Hindlimb muscle (tissue), 1 donor: ENCODE data around the gene TM6SF1. TPM values are rescaled to one million over a fixed set of nuclear protein-coding genes. Genes with fewer than 3 reads are reported as not detected.
"Not testable (repeated sequence)": the region's sequence is repeated elsewhere in the genome, so short reads cannot be mapped to it uniquely, and the experiment has no call there.

Experiments used
- DNase-seq: peaks from one replicate; pipeline ENCODE4 v3.0.0-alpha.2; 2013
- polyA plus RNA-seq: library from polyadenylated mRNA; unstranded; fragments of 120-200 nt; gene quantifications from one replicate; pipeline ENCODE4 v1.2.1, GENCODE V29; 2013; ENCODE audit not compliant: insufficient read length

TM6SF1 gene
- polyA plus RNA-seq, result 57.6 TPM

DNA sequence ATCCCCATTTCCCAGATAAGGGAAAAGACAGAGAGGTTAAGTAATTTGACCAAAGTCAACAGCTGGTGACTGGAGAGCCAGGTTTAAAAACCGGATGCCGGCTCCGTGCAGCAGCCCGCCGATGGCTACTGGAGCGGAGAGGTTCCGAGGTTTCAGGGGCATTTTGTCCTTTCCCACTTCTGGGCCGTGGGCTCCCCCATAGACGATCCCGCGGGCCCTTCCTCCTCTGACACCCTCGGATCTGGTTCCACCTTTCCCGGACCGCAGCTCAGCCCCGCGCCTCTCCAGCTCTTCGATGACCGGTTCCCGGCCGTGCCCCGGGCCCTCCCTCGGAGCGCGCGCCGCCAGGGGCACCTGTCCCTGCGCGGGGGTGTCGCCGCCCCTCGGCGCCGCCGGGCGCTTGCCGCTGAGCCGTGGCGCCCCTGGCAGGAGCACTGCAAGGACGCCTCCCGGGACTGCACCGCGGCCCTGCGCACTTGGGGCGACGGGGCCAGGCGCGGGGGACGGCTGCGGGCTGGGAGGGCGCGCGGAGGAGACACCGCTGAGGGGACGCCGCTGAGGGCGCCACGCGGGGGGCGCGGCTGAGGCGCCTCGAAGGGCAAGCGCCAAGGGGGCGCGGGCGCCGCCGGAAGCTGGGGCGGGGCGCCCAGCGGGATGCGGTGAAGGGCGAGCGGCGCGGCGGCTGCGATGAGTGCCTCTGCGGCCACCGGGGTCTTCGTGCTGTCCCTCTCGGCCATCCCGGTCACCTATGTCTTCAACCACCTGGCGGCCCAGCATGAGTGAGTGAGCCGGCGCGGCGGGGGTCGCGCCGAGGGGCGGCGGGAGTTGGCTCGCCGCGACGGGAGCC lies at the start of gene TM6SF1:
Gene TM6SF1, plus strand, starts transcription at position 652 of the 847 bp plus-strand sequence. Its CDS starts 36 bp downstream, at position 688.
- no peak for DNase-seq

DNA sequence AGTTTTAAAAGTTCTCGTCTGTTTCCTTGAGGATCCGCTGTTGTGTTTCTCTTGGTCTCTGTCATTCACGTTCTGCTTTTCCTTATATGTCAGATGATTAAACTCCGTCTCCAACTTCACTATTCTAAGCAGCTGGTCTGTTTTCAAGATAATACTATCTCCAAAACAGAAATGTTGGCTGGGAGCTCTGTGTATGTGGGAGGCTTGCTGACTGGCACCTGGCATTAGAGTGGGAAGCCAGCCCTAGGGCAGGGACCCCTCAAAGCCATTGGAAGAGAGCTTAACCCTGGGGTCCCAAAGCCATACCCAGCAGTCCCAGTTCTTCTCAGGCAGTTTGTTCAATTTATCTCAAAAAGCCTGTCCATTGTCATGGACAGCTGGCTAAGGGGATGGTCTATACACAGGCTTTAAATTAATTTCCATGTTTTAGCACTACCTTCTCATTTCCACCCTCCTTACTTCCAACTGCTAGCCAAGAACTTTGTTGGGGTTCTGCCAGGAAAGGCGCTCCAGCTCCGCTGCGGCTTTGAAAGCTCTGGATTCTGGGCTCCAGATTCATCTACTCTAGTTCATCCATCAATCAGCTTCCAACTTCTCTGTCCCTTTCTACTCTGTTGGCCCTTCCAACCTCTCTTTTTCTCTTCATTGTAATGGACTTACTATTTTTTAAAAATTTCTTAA lies 49.6 kb upstream of the TM6SF1 start:
- no peak for DNase-seq

DNA sequence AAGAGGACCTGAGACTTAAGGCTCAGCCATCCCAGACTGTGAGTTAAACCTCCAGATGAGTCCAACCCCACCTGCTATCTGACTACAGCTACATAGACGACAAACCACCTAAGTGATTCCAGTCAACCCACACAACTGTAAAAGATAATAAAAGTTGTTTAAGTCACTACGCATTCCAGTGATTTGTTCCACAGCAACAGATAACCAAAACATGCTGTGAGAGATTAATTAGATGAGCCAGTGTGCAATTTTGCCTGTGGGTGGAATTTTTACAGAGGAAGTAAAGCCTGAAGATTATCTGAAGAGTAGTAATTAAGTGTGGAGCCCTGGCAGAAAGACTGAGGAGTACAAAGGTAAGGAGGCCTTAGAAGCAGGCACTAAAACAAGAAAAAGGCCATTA lies 45.8 kb upstream of the TM6SF1 start:
- DNase-seq, result no peak

DNA sequence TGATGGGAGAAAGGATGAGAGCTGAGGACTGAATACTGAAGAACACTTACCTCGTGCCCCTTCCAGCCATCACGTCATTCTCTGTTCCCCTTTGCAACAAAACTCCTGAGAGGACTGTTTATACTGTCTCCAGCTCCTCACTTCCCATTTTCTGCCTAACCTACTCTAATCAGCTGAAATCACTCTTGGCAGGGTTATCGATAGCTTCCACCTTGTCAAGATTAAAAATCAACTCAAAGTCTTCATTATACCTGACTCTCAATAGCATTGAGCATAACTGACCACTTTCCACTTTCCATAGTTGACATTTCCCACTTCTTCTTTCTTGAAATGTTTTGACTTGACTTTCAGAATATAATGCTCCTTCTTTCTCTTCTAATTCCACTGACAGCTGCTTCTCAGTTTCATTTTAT lies 44.7 kb upstream of the TM6SF1 start:
- no peak for DNase-seq

DNA sequence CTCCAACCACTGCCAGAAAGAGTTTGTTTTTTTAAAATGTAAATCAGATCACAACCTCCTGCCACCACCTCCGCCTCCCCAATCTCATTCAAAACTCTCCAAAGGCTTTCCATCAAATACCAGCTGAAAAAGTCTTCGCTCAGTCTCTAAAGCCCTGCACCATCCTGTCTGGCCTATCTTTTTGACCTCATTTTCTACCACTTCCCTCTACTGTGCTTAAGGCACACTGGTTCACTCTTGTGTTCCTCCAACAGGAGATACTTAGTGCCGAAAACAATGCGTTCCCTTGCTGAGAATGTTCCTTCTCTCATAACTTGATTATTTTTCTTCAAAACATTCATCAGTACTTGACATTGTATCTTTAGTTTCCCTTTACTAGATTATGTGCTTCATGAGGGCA lies 43.9 kb upstream of the TM6SF1 start:
- DNase-seq, result no peak

DNA sequence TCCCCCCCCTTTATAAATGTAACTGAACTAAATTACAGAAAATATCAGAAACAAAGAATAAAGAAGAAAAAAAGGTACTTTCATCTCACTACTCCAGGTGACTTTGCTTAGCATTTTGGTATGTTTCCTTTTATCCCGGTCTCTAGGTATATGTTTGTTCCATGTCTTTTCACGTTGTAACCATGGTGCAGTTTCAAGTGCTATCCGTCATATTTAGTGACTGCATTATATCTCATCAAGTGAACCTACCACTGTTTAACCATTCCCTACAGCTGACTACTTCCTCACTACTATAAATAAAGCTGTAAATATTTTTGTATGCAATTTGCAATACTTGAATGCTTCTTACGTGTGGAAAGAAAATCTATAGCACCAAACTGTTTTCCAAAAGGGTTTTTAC lies 42.6 kb upstream of the TM6SF1 start:
- no peak for DNase-seq

DNA sequence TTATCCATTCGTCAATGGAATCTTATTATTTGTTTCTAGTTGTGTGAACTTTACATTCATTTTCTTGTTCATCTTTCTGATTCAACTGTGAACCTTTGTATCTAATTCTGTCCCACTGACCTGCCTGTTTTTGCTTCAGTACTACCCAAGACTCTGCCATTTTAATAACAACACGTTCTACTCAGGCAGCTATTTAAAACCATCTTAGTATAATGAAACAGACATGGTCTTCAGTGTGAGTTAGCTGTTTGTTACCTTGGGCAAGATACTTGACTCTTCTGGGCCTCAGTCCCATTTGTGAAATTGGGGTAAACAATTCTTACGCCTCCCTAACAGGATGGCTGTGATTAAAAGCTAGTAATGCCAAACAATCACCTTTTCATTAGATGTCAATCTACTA lies 42.0 kb upstream of the TM6SF1 start:
- DNase-seq, result no peak

DNA sequence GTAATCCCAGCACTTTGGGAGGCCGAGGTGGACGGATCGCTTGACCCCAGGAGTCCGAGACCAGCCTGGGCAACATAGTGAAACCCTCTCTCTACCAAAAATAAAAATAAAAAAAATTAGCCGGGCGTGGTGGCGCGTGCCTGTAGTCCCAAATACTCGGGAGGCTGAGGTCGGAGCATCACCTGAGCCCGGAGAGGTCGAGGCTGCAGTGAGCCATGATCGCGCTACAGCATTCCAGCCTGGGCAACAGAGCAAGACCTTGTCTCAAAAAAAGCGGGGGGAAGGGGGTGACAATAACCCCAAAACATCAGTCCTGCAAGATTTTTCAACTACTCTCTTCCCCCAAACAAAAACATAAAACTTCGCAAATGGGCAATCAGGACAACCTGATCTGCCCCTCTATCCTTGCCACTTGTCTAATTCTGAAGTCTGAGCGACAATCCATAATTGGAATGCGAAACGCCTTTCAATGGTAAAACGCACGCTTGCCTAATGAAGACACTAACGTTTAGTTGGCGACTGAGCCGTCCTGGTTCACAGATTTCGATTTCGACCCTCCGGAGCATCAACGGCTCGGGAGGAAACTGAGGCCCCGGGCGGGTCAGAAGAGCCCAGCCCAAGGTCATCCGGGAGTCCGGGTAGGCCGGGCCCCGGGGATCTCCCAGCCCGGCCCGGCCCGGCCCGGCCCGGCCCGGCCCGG lies 41.3 kb upstream of the TM6SF1 start:
- no peak for DNase-seq

DNA sequence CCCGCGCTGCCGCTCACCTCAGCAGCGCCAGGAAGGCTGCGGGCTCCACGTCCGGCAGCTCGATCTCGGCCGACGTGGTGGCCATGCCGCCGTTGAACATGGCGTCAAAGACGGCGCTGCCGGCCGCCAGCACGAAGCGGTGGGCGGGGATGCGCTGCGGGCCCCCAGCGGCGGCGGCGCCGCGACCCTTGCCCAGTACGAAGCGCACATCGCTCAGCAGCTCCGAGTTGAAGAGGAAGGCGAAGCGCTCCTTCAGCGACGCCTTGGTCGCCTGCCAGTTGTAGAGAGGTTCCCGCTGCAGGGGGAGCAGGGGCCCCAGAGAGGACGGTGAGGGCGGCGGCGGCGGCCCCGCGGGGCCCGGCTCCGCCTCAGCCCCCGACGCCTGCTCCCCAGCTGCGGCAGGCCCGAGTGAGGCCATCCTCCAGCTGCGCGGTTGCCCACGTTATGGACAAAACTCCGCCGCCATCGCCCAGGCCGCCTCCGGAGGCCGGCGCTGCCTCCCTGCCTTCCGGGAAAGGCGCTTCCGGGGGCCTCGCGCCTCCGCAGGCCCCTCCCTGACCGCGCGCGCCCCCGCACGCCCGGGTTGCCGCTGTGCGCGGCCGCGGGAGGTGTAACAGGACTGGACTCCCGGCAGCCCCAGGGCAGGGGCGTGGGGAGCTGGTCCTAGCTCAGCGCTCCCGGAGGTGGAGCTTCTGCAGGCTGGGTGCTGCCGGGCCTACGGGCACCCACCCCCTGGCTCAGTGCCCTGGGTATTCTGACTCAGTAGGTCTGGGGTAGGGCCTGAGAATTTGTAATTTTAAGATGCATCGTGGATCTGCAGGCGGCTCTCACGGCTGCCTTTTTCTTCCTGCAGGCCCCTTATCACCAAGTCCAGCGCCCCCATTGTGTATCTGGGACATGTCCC lies 40.5 kb upstream of the TM6SF1 start, which contains the start of gene BTBD1:
Gene BTBD1, minus strand, starts transcription at position 519 of the 904 bp plus-strand sequence. Its CDS starts 101 bp downstream, at position 418.
- DNase-seq, result peak; percentile 93

DNA sequence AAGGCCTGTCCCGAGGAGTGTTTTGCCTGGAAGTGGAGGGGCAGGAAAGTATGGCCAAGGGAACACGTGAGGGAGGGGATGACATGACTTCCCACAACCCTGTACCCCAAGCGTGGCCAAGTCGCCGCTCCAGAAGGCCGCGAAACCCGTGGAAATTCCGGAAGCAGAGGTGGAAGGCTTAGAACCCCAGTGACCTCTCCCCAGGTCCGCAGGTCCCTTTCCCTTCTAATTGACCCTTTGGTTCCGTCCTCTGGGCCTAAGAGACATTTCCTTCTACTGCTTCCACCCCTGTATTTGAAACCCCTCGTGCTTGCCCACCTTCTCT lies 39.8 kb upstream of the TM6SF1 start:
- no peak for DNase-seq

DNA sequence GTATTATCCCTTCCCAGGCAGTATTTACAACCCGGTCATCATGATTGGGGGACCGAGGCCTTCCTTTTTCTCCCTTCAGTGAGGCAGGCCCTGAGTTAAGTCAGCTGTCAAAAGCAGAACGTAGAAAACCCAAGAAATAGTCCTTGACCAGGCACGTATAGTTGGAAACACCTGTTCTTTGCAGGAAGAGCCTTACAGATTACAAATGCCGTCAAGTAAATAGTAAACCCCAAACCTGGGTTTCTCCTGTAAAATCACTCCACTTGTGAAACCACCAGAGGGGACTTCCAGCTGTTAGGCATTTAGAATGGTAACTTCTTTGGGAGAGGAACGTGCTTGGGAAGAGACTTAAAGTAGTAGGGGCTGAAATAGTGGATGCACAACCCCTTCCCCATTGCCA lies 39.4 kb upstream of the TM6SF1 start:
- no peak for DNase-seq

DNA sequence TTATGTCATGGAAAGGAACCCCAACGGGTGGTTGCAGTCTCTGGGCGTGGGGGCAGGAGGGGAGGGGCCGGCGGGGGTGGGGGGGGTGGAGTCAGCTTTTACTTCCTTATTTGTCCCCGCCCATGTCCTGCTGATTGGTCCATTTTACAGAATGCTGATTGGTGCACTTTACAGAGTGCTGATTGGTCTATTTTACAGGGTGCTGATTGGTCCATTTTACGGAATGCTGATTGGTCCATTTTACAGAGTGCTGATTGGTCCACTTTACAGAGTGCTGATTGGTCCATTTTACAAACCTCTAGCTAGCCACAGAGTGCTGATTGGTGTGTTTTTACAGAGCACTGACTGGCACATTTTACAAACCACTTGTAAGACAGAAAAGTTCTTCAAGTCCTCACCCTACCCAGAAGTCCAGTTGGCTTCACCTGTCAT lies 38.2 kb upstream of the TM6SF1 start:
- DNase-seq, result not testable (repeated sequence)

DNA sequence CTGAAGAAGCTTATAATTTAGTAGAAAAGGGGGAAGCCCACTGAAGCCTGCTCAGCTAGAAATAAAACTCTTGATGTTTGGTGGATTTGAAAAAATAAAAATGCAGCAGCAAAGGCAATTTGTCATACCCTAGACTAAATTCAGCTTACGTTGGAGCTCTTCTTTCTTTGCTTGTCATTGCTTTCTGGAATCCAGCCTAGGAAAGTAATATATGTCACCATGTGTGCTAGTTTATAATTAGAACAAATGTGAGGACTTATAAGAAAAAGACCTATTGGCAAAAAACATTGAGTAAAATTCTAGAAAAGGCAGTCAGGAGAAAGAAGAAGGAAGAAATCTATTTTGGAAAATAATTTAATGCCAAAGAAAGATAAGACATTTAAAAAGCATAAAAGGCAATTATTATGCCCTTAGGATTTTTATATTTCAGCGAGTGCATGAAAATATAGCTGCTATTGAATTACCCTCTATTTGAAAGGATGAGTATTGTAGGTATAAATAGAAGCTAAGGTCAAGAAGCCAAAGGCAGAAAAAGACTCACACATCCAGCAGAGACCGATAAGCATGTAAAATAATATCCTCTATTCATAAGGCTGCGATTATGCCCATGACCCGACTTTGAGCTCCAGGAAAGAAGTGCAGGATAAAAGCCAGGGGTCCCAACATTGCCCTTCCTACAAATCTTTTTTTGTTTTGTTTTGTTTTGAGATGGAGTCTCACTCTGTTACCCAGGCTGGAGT lies 29.8 kb upstream of the TM6SF1 start:
- no peak for DNase-seq

DNA sequence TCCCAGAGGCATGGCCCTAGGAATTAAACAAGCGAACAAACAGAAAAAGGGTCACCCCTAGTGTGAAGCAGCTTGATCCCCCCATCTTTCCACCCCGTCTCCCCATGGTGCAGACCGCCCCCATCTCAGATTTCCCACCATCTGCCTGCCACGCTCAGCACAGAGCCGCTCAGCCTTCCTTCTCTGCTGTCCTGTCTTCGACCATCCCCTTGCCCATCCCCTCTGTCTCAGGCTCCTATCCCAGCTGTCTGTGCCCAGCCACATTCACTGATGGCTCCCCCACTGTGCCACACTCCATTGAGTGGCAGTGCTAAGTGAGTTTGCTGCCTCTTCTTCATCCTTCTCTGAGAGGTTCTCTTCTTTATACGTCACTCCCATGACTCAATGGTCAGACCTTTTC lies 28.7 kb upstream of the TM6SF1 start:
- no peak for DNase-seq

DNA sequence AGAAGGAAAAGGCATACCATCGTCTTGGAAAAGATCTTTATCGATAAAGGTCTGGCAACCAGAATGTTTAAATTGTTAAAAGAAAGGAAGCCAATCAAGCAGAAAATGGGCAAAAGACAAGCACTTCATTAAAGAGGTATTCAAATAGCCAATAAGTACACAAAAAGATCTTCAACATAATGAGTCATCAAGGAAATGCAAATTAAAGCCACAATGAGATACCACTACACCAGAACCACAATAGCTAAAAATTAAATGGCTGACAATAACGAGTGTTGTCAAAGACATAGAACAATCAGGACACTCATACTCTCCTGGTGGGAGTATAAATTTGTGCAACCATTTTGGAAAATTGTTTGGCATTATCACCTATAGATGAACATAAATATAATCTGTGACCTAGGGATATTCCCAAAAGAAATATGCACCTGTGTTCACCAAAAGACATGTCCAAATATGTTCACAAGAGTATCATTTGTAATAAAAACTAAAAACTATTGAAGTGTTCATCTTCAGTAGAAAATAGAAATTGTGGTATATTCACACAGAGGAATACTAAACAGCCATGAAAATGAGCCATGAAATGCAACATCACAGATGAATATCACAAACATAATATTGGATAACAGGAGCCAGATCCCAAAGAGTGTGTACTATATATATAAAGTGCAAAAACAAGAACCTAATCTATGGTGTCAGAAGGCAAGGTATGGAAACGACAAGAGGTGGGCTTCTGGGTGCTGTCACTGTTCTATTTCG lies 26.0 kb upstream of the TM6SF1 start:
- no peak for DNase-seq

DNA sequence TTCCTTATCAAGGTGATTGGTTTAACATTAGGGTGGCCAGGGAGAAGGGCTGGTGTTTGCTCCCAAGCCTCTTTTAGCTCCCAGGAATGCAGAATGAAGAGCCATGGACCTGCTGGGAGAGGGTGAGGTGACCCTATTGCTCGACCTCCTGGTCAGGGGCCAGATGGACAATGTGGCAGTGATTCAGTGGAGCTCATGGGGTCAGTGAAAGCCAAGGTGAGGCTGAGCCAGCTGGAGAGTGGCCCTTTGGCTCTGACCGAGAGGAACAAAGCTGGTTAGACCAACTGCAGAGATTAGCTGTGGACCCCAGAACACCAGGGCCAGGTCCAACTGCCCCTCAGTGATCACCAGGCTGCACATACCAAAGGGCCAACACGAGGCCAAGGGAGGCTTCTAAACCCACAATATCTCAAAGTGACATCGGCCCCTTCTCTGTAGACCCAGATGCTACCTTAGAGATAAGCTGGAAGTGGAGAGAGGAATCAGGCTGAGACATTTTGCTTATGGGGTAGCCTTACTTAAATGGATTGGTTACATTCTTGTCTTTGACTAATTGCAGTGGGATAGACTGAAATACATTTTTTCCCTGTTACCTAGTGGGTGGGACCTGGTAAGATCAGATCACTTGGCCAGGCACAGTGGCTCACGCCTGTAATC lies 24.6 kb upstream of the TM6SF1 start:
- no peak for DNase-seq

DNA sequence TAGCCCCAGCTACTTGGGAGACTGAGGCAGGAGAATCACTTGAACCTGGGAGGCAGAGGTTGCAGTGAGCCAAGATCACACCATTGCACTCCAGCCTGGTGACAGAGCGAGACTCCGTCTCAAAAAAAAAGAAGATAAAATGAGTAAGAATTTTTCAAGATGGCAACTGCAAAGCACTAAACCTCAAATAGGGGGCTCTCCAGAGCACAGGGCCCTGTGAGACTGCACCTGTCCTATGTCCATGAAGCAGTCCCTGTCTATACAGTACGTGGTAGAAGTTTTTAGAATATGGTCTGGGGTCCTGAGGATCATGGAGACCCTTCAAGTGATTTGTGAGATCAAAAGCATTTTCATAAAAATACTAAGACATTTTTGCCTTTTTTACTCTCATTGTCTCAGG lies 22.0 kb upstream of the TM6SF1 start:
- not testable (repeated sequence) for DNase-seq

DNA sequence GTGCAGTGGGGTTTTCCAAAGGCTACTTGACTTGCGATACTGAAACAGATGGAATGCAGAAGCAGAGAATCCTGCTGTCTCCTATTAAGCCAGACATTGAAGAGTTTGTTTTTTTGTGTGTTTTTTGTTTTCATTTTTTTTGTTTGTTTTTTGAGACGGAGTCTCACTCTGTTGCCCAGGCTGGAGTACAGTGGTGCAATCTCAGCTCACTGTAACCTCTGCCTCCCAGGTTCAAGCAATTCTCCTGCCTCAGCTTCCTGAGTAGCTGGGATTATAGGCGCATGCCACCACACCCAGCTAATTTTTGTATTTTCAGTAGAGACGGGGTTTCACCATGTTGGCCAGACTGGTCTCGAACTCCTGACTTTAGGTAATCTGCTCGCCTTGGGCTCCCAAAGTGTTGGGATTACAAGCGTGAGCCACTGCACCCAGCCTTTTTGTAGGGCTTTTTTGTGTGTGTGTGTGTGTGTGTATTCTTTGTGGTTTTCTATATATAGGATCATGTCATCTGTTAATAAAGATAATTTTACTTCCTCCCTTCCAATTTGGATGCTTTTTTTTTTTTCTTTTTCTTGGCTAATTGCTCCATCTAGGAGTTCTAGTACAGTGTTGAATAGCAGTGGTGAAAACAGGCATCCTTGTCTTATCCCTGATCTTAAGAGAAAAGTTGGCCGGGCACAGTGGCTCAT lies 21.4 kb upstream of the TM6SF1 start:
- DNase-seq, result not testable (repeated sequence)

DNA sequence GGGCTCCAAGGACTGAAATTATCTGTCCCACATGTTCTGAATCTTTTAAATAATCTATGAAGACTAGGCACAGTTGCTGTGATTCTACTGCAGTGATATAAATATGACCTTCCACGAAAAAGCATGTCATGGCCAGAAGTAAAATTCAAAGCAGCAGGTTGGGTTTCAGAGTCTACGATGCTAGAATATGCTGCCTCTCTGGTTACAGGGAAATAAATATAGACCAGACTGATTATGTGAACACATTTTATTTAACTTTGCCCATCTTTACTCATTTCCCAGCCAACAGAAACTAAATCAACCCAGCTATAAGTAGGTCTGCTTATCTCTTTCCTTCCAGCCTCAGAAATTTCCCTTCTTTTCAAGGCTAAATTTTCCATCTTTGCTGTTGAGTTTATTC lies 19.9 kb upstream of the TM6SF1 start:
- no peak for DNase-seq

DNA sequence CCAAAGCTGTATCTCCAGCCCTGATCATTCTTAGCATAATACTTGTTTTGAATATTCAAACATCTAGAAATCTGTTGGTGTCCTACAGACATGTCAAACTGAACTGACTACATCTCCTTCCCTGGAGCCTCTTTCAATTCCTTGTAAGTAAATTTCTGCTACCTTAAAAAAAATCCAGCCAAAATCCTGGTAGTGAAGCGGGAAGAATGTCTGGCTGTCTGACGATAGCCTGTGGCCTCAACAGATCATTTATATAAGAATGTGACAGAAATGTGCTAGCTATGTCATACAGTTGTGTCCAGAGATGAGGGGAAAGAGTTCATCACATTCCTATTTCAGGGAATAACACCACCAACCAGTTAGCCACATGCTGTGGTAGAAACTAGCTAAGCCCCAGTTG lies 18.6 kb upstream of the TM6SF1 start:
- no peak for DNase-seq
